ENCODE measurements around the gene SH3RF3. TPM values are rescaled to one million over a fixed set of nuclear protein-coding genes. Genes with fewer than 3 reads are reported as not detected.

SH3RF3 gene
- total RNA-seq, 1 experiment from 2014 or later: not detected

- TF ChIP-seq RAD21 (IDR thresholded peaks at IDR 0.05; ENCODE audit: low read depth): no peak
- no peak for TF ChIP-seq SP1 (IDR thresholded peaks at IDR 0.05; ENCODE audit: low read depth)
- no peak for TF ChIP-seq CBX3 (IDR thresholded peaks at IDR 0.05; ENCODE audit: low read depth)
- TF ChIP-seq EZH2phosphoT487 (IDR thresholded peaks at IDR 0.05; ENCODE audit: borderline replicate concordance): no peak
- TF ChIP-seq FOSL1 (IDR thresholded peaks at IDR 0.05; ENCODE audit: low read depth): no peak
- TF ChIP-seq ZNF274 (IDR thresholded peaks at IDR 0.05; ENCODE audit: low read depth, low read length): no peak
- no peak for TF ChIP-seq ZFX (IDR thresholded peaks at IDR 0.05)
- no peak for TF ChIP-seq TCF7L2 (IDR thresholded peaks at IDR 0.05; ENCODE audit: borderline replicate concordance, extremely low read depth, insufficient read depth, insufficient read length)
- TF ChIP-seq POLR2A (IDR thresholded peaks at IDR 0.05; ENCODE audit: borderline replicate concordance, extremely low read depth, insufficient read depth, insufficient read length): no peak
These were observed 45.2 kb downstream of the SH3RF3 start (continued) for GRCh38 chr2:109174214-109174613.

GRCh38 chr2:109174626-109175349 is 45.8 kb downstream of the SH3RF3 start:
- BruUV-seq (replicated peaks): no TSS peak
- Histone ChIP-seq H3K9ac (ENCODE audit: low read length) (no peak overlapping the region), H3K4me2 (ENCODE audit: low read length) (no peak overlapping the region), H3K4me1 (ENCODE audit: control insufficient read depth in 1 of 2, insufficient read depth in 2 of 2, low read length in 2 of 2) (no peaks in the 10 kb centered on the region), H3K4me3 (replicated peaks in 1 of 2; ENCODE audit: low read depth in 1 of 2, low read length in 2 of 2) (no peak overlapping the region), H3K36me3 (ENCODE audit: control insufficient read depth in 1 of 2, insufficient read depth in 2 of 2, low read length in 2 of 2) (no peaks in the 10 kb centered on the region), H2AFZ (ENCODE audit: low read depth, low read length, poor library complexity, severe bottlenecking) (no peak overlapping the region), H3K27ac (ENCODE audit: low read depth, low read length) (no peak overlapping the region), H3K9me3 (ENCODE audit: control insufficient read depth in 1 of 2, insufficient read depth in 1 of 2, low read depth in 1 of 2, low read length in 2 of 2) (no peaks in the 10 kb centered on the region), H3K9me2 (ENCODE audit: insufficient read depth) (no peaks in the 10 kb centered on the region), H3K27me3 (ENCODE audit: insufficient read depth, low read length) (peaks cover 16% of the 10 kb centered on the region), H4K20me1 (ENCODE audit: insufficient read depth) (no peaks in the 10 kb centered on the region), H3K79me2 (ENCODE audit: insufficient read depth, low read length) (no peaks in the 10 kb centered on the region)
- POLR2A ChIA-PET: no interaction called here
- intact Hi-C loops (cut with micrococcal nuclease): no loop called here
- DNase-seq (ENCODE audit: low read depth, low spot score) (no peak), ATAC-seq (no peak)
- RAD21 ChIA-PET (ENCODE audit: low non-redundant PET in 1 of 2, low total read pairs in 2 of 2, uncharacterized antibody in 2 of 2, unreplicated experiment in 2 of 2): no interaction called here
- CTCF ChIA-PET: no interaction called here
- TF ChIP-seq EGR1 (IDR thresholded peaks at IDR 0.05; ENCODE audit: low read depth): no peak
- no peak for TF ChIP-seq SP1 (IDR thresholded peaks at IDR 0.05; ENCODE audit: low read depth)
- TF ChIP-seq YY1 (IDR thresholded peaks at IDR 0.05; ENCODE audit: extremely low read depth, insufficient replicate concordance, low read depth, low read length): no peak
- no peak for TF ChIP-seq ATF3 (IDR thresholded peaks at IDR 0.05)
- no peak for TF ChIP-seq RAD21 (IDR thresholded peaks at IDR 0.05; ENCODE audit: low read depth)
- TF ChIP-seq POLR2A (IDR thresholded peaks at IDR 0.05; ENCODE audit: borderline replicate concordance, extremely low read depth, insufficient read depth, insufficient read length): no peak
- TF ChIP-seq MAX (IDR thresholded peaks at IDR 0.05): no peak
- no peak for TF ChIP-seq FOSL1 (IDR thresholded peaks at IDR 0.05; ENCODE audit: low read depth)
- no peak for TF ChIP-seq REST (IDR thresholded peaks at IDR 0.05; ENCODE audit: low read depth)
- TF ChIP-seq POLR2AphosphoS5 (IDR thresholded peaks at IDR 0.05; ENCODE audit: low read depth, low read length): no peak
- no peak for TF ChIP-seq ZNF274 (IDR thresholded peaks at IDR 0.05; ENCODE audit: low read depth, low read length)
- no peak for TF ChIP-seq CEBPB (IDR thresholded peaks at IDR 0.05; ENCODE audit: low read depth)
- no peak for TF ChIP-seq CBX3 (IDR thresholded peaks at IDR 0.05; ENCODE audit: low read depth)
- no peak for TF ChIP-seq EZH2 (IDR thresholded peaks at IDR 0.05)
- no peak for TF ChIP-seq TCF7L2 (IDR thresholded peaks at IDR 0.05; ENCODE audit: borderline replicate concordance, extremely low read depth, insufficient read depth, insufficient read length)
- no peak for TF ChIP-seq ZBTB33 (IDR thresholded peaks at IDR 0.05; ENCODE audit: extremely low read depth, insufficient replicate concordance, low read length)

Measured in HCT116 (cell line).